ENCODE results near the gene FAM118B. TPM values are rescaled to one million over a fixed set of nuclear protein-coding genes. Genes with fewer than 3 reads are reported as not detected.

Gene FAM118B
- total RNA-seq, 1 donor = 30.4 TPM

GRCh38 chr11:126173257-126173656 lies 38.3 kb upstream of the FAM118B start:
- H3K4me2 ChIP-seq (ENCODE audit: insufficient read depth, low read length) = no peak overlapping the region
- H2AFZ ChIP-seq (ENCODE audit: low read length) = no peak overlapping the region
- DNase-seq (ENCODE audit: insufficient read length, low spot score, missing footprints) = peak; percentile 6
- H3K4me3 ChIP-seq (ENCODE audit: insufficient read depth, low read length) = no peak overlapping the region
- H3K36me3 ChIP-seq (ENCODE audit: insufficient read depth, low read length) = no peaks in the 10 kb centered on the region
- peaks cover 4% of the 10 kb centered on the region for H3K4me1 ChIP-seq (ENCODE audit: insufficient read depth, low read length)
- no peaks in the 10 kb centered on the region for H3K9me3 ChIP-seq (ENCODE audit: low read depth, low read length)
- TF ChIP-seq, protein P1, sequence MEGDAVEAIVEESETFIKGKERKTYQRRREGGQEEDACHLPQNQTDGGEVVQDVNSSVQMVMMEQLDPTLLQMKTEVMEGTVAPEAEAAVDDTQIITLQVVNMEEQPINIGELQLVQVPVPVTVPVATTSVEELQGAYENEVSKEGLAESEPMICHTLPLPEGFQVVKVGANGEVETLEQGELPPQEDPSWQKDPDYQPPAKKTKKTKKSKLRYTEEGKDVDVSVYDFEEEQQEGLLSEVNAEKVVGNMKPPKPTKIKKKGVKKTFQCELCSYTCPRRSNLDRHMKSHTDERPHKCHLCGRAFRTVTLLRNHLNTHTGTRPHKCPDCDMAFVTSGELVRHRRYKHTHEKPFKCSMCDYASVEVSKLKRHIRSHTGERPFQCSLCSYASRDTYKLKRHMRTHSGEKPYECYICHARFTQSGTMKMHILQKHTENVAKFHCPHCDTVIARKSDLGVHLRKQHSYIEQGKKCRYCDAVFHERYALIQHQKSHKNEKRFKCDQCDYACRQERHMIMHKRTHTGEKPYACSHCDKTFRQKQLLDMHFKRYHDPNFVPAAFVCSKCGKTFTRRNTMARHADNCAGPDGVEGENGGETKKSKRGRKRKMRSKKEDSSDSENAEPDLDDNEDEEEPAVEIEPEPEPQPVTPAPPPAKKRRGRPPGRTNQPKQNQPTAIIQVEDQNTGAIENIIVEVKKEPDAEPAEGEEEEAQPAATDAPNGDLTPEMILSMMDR (IDR thresholded peaks at IDR 0.05; ENCODE audit: extremely low read depth, low read depth, low read length) = no peak
- no peaks in the 10 kb centered on the region for H3K79me2 ChIP-seq (ENCODE audit: insufficient read depth, low read length)
- H4K20me1 ChIP-seq (ENCODE audit: insufficient read depth, low read length) = no peaks in the 10 kb centered on the region
- peaks cover 5% of the 10 kb centered on the region for H3K27me3 ChIP-seq (ENCODE audit: insufficient read depth, low read length)
- no peak overlapping the region for H3K27ac ChIP-seq (ENCODE audit: low read depth, low read length)

DNA sequence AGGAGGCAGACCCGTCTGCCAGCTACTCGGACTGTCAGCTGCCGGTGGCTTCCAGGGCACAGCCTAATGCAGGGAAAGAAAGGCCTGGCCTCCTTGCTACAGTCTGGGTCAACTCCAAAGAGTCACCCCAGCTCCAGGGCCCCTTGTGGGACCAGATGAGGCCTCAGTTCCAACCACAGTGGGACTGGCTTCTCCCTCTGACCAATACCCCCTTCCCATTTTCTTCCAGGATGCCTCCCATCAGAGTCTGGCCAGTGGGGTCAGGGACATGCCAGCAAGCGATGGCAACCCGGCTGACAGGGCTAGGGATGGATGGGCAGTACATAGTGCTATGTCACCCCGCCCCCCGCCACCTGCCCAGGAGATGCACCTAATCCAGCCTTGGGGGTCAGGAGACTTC lies 36.8 kb upstream of the FAM118B start:
- Histone ChIP-seq H3K27ac (ENCODE audit: low read depth, low read length) (no peak overlapping the region), H3K4me1 (ENCODE audit: insufficient read depth, low read length) (peaks cover 4% of the 10 kb centered on the region), H4K20me1 (ENCODE audit: insufficient read depth, low read length) (no peaks in the 10 kb centered on the region), H3K4me2 (ENCODE audit: insufficient read depth, low read length) (no peak overlapping the region), H3K4me3 (ENCODE audit: insufficient read depth, low read length) (no peak overlapping the region), H3K9me3 (ENCODE audit: low read depth, low read length) (no peaks in the 10 kb centered on the region), H2AFZ (ENCODE audit: low read length) (no peak overlapping the region), H3K36me3 (ENCODE audit: insufficient read depth, low read length) (no peaks in the 10 kb centered on the region), H3K79me2 (ENCODE audit: insufficient read depth, low read length) (no peaks in the 10 kb centered on the region), H3K27me3 (ENCODE audit: insufficient read depth, low read length) (peaks cover 5% of the 10 kb centered on the region)
- no peak for DNase-seq (ENCODE audit: insufficient read length, low spot score, missing footprints)
- TF ChIP-seq, protein P1 (IDR thresholded peaks at IDR 0.05; ENCODE audit: extremely low read depth, low read depth, low read length) = no peak

DNA sequence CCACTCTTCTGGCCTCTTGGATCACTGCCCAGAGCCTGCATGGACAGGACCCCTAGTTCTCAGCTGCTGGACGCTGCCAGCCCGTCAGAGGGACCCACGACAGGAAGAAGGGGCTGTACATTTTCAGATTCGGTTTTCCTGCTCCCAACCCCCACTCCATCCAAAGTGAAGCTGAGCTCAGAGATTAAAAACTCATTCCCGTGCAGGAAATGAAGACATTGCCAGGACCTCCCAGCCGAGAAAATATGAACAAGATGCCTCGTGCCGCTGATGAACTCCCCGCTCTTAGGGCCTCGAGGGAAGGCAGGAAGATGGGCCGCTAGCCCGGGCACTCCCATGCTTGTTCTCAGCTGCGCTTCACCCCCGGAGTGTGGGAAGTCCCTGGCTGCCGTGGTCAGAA lies 36.2 kb upstream of the FAM118B start:
- no peak for DNase-seq (ENCODE audit: insufficient read length, low spot score, missing footprints)
- Histone ChIP-seq H3K36me3 (ENCODE audit: insufficient read depth, low read length) (no peaks in the 10 kb centered on the region), H3K79me2 (ENCODE audit: insufficient read depth, low read length) (no peaks in the 10 kb centered on the region), H2AFZ (ENCODE audit: low read length) (peak overlapping the region; percentile 29), H3K27ac (ENCODE audit: low read depth, low read length) (no peak overlapping the region), H4K20me1 (ENCODE audit: insufficient read depth, low read length) (no peaks in the 10 kb centered on the region), H3K4me2 (ENCODE audit: insufficient read depth, low read length) (no peak overlapping the region), H3K9me3 (ENCODE audit: low read depth, low read length) (no peaks in the 10 kb centered on the region), H3K4me1 (ENCODE audit: insufficient read depth, low read length) (peaks cover 4% of the 10 kb centered on the region), H3K27me3 (ENCODE audit: insufficient read depth, low read length) (peaks cover 5% of the 10 kb centered on the region), H3K4me3 (ENCODE audit: insufficient read depth, low read length) (no peak overlapping the region)
- TF ChIP-seq, protein P1 (IDR thresholded peaks at IDR 0.05; ENCODE audit: extremely low read depth, low read depth, low read length) = no peak

- H3K27ac ChIP-seq (ENCODE audit: low read depth, low read length) = no peak overlapping the region
- H3K9me3 ChIP-seq (ENCODE audit: low read depth, low read length) = no peaks in the 10 kb centered on the region
- H2AFZ ChIP-seq (ENCODE audit: low read length) = no peak overlapping the region
- H3K4me2 ChIP-seq (ENCODE audit: insufficient read depth, low read length) = no peak overlapping the region
- no peaks in the 10 kb centered on the region for H3K79me2 ChIP-seq (ENCODE audit: insufficient read depth, low read length)
- peak; percentile 73 for DNase-seq (ENCODE audit: insufficient read length, low spot score, missing footprints)
- H3K36me3 ChIP-seq (ENCODE audit: insufficient read depth, low read length) = no peaks in the 10 kb centered on the region
- peaks cover 3% of the 10 kb centered on the region for H3K27me3 ChIP-seq (ENCODE audit: insufficient read depth, low read length)
- peaks cover 4% of the 10 kb centered on the region for H3K4me1 ChIP-seq (ENCODE audit: insufficient read depth, low read length)
- TF ChIP-seq, protein P1 (IDR thresholded peaks at IDR 0.05; ENCODE audit: extremely low read depth, low read depth, low read length) = no peak
- no peaks in the 10 kb centered on the region for H4K20me1 ChIP-seq (ENCODE audit: insufficient read depth, low read length)
- no peak overlapping the region for H3K4me3 ChIP-seq (ENCODE audit: insufficient read depth, low read length)
These were observed 34.6 kb upstream of the FAM118B start for GRCh38 chr11:126176853-126177470.
